ENCODE measurements around the gene CYFIP1.

The CYFIP1 gene

GRCh38 chr15:22887157-22887951, 92.8 kb downstream of the CYFIP1 start:
- no peak for DNase-seq

GRCh38 chr15:22885120-22885519, 95.0 kb downstream of the CYFIP1 start:
- no peak for DNase-seq

- no peak for DNase-seq
These were observed 95.8 kb downstream of the CYFIP1 start for GRCh38 chr15:22884344-22884743.

- no peak for DNase-seq
These were observed 97.0 kb downstream of the CYFIP1 start for GRCh38 chr15:22883196-22883595.

- no peak for DNase-seq
These were observed 98.3 kb downstream of the CYFIP1 start for GRCh38 chr15:22881739-22882440.

- DNase-seq = no peak
These were observed 99.0 kb downstream of the CYFIP1 start for GRCh38 chr15:22880981-22881738.

- DNase-seq = no peak
These were observed 99.8 kb downstream of the CYFIP1 start for GRCh38 chr15:22880068-22880980.

- no peak for DNase-seq
These were observed 102.1 kb downstream of the CYFIP1 start for GRCh38 chr15:22878103-22878502.

- DNase-seq = no peak
These were observed 102.6 kb downstream of the CYFIP1 start for GRCh38 chr15:22877607-22878006.

GRCh38 chr15:22877117-22877516, 103.1 kb downstream of the CYFIP1 start:
- no peak for DNase-seq

GRCh38 chr15:22874966-22875365, 105.2 kb downstream of the CYFIP1 start:
- no peak for DNase-seq

- DNase-seq = no peak
These were observed 105.9 kb downstream of the CYFIP1 start for GRCh38 chr15:22874256-22874655.

- DNase-seq = no peak
These were observed 106.3 kb downstream of the CYFIP1 start for GRCh38 chr15:22873841-22874240.

GRCh38 chr15:22872936-22873701, 107.0 kb downstream of the CYFIP1 start:
- no peak for DNase-seq

GRCh38 chr15:22871481-22872086, 108.6 kb downstream of the CYFIP1 start:
- DNase-seq = no peak

GRCh38 chr15:22870865-22871264, 109.3 kb downstream of the CYFIP1 start:
- no peak for DNase-seq

- no peak for DNase-seq
These were observed 110.3 kb downstream of the CYFIP1 start for GRCh38 chr15:22869856-22870255.

- no peak for DNase-seq
These were observed 111.2 kb downstream of the CYFIP1 start for GRCh38 chr15:22868928-22869327.

- DNase-seq = no peak
These were observed 111.7 kb downstream of the CYFIP1 start for GRCh38 chr15:22868495-22868894.

GRCh38 chr15:22867886-22868285, 112.3 kb downstream of the CYFIP1 start:
- DNase-seq = no peak

GRCh38 chr15:22866079-22866478, 114.1 kb downstream of the CYFIP1 start:
- DNase-seq = no peak
